ENCODE measurements around the gene SNRNP27. TPM values are rescaled to one million over a fixed set of nuclear protein-coding genes. Genes with fewer than 3 reads are reported as not detected.

The SNRNP27 gene
- total and polyA plus RNA-seq, 5 experiments from 2014 or later: 38.6 to 60.9 (median 50.9) TPM

- no peak overlapping the region for H3K4me3 Mint-ChIP-seq
- H3K27ac Mint-ChIP-seq: peak overlapping the region in 6 of 10 donors; percentile 8 to 84 (median 68)
- ATAC-seq: no peak
- no peak for DNase-seq
- POLR2A ChIA-PET: interaction anchor here (0.5 kb wide), 1 partner anchor 150 kb away, joined by 3 read pairs; no protein-coding TSS in a partner anchor
- no peaks in the 10 kb centered on the region for H3K27me3 Mint-ChIP-seq
- H3K36me3 Mint-ChIP-seq: peaks cover 0 to 51% (median 14%) of the 10 kb centered on the region in 3 donors
- H3K9me3 Mint-ChIP-seq: no peaks in the 10 kb centered on the region
- peaks cover 21 to 45% (median 35%) of the 10 kb centered on the region in 4 donors for H3K4me1 Mint-ChIP-seq
Measured at GRCh38 chr2:69943000-69943842, 49.5 kb downstream of the SNRNP27 start.

DNA sequence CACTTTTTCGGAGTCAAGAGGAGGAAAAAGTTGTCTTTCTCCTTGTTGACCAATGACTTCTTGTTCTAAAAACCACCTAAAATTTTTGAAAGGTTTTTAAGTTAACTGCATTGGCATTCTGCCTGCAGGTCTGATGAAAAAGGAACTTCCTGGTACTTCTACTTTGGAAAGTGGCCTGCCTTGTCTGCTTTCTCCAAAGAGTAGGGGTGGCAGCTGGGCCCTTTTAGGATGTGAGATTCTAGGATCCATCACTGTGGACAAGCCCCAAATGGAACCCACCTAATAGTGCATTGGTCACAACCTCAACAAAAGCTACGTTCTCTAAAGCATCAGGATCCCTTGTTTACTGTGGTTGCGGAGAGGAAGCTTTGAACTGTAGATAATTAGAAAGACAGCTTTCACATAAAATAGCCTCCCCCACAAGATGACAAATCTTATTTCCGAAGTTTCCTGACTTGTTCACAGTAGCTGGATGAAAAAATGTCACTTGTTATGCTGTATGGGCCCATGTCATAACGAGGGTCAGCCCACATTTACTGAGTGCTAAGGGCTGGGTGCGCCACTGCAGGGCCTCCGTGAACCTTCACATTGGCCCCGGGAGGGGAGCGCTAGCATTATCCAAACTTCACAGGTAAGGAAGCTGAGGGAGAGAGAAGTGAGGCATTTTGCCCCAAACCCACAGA is 50.2 kb downstream of the SNRNP27 start:
- Mint-ChIP-seq H3K9me3 (no peaks in the 10 kb centered on the region), H3K27ac (peak overlapping the region in 5 of 10 donors; percentile 11 to 71 (median 46)), H3K36me3 (peaks cover 0 to 44% (median 9%) of the 10 kb centered on the region in 3 donors), H3K4me1 (peaks cover 22 to 47% (median 35%) of the 10 kb centered on the region in 4 donors), H3K4me3 (peak overlapping the region in 1 of 10 donors; percentile 37), H3K27me3 (peaks cover 0 to 1% (median 0%) of the 10 kb centered on the region in 5 donors)
- DNase-seq (no peak), ATAC-seq (no peak)
- POLR2A ChIA-PET: interaction anchor here (0.5 to 2.2 kb wide), 2 partner anchors 127 to 149 kb away, joined by 3 to 6 read pairs; no protein-coding TSS in a partner anchor

DNA sequence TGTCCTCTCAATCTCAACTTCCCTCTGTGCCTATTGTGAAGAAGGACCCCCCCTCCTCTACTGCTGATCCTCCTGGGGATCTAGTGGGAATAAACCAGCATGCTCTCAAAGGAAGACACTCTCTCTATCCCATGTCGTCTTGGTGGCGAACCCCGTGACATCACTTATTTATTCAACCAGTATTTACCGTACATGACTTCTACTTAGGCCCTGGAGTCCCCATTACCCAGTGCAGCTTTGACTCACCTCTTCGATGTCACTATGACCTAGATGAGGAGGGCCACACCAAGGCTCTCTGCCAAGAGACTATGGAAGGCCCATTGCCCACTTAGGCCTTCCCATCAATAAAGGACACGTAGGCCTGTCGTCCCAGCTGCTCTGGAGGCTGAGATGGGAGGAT is 51.0 kb downstream of the SNRNP27 start:
- H3K9me3 Mint-ChIP-seq: no peaks in the 10 kb centered on the region
- DNase-seq (no peak), ATAC-seq (no peak)
- peak overlapping the region in 4 of 10 donors; percentile 1 to 86 (median 42) for H3K27ac Mint-ChIP-seq
- POLR2A ChIA-PET: interaction anchor here (0.6 to 2.5 kb wide), 7 partner anchors 30 to 246 kb away, joined by 3 to 6 read pairs (median 3); partner anchors contain the start of genes C2orf42 and MXD1
- H3K36me3 Mint-ChIP-seq: peaks cover 0 to 36% (median 6%) of the 10 kb centered on the region in 3 donors
- H3K27me3 Mint-ChIP-seq: peaks cover 0 to 3% (median 0%) of the 10 kb centered on the region in 5 donors
- H3K4me1 Mint-ChIP-seq: peaks cover 23 to 48% (median 35%) of the 10 kb centered on the region in 4 donors
- peak overlapping the region in 1 of 10 donors; percentile 1 for H3K4me3 Mint-ChIP-seq

DNA sequence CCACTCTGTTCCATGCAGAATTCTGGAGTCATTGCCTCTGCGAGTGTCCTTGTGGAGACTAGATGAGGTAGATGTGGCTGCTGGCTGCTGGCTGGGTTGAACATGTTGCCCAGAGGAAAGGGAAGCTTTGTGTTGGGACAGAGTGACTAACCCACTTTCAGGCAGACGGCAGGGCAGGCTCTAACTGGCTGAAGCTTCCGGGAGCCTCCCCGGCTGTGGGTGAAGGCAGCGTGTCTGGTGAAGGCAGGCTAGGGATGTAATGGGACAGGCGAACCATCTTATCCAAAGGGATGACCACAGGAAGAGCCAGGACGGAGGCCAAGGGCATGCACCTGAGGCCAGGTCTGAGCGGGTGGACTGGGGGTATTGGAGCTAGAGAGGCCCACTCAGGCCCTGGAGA is 51.7 kb downstream of the SNRNP27 start:
- peaks cover 0 to 29% (median 5%) of the 10 kb centered on the region in 3 donors for H3K36me3 Mint-ChIP-seq
- H3K4me1 Mint-ChIP-seq: peaks cover 23 to 48% (median 35%) of the 10 kb centered on the region in 4 donors
- no peaks in the 10 kb centered on the region for H3K9me3 Mint-ChIP-seq
- POLR2A ChIA-PET: interaction anchor here (0.6 to 2.5 kb wide), 8 partner anchors 9 to 245 kb away, joined by 3 to 6 read pairs (median 3); partner anchors contain the start of genes C2orf42 and MXD1
- peak overlapping the region in 7 of 10 donors; percentile 6 to 68 (median 19) for H3K4me3 Mint-ChIP-seq
- peak overlapping the region in 7 of 10 donors; percentile 44 to 86 (median 81) for H3K27ac Mint-ChIP-seq
- peaks cover 0 to 3% (median 0%) of the 10 kb centered on the region in 5 donors for H3K27me3 Mint-ChIP-seq
- ATAC-seq (no peak), DNase-seq (no peak)

DNA sequence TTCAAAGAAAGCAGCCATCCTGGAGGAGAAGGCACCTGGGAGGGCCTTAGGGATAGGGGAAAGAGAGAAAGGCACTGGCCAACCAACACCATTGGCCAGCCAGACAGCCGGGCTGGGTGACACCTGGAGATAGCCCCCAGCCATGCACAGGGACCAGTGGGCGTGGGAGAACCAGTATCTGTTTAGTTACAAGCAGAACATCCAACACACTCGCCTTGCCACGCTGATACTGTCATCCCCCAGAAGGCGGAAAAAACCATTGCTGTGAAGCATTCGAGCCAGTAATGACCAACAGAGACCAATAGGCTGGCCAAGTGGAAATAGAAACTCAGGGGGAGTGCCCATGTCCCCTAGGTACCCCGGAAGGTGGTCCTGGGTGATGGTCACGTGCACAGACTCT is 52.2 kb downstream of the SNRNP27 start:
- Mint-ChIP-seq H3K27me3 (peaks cover 0 to 3% (median 0%) of the 10 kb centered on the region in 5 donors), H3K27ac (peak overlapping the region in 9 of 10 donors; percentile 44 to 86 (median 81)), H3K36me3 (peaks cover 0 to 25% (median 5%) of the 10 kb centered on the region in 3 donors), H3K9me3 (no peaks in the 10 kb centered on the region), H3K4me3 (peak overlapping the region in 5 of 10 donors; percentile 6 to 68 (median 19)), H3K4me1 (peaks cover 23 to 48% (median 35%) of the 10 kb centered on the region in 4 donors)
- DNase-seq (no peak), ATAC-seq (no peak)
- POLR2A ChIA-PET: interaction anchor here (1.3 to 2.5 kb wide), 5 partner anchors 9 to 178 kb away, joined by 3 to 6 read pairs (median 3); partner anchors contain the start of gene MXD1

DNA sequence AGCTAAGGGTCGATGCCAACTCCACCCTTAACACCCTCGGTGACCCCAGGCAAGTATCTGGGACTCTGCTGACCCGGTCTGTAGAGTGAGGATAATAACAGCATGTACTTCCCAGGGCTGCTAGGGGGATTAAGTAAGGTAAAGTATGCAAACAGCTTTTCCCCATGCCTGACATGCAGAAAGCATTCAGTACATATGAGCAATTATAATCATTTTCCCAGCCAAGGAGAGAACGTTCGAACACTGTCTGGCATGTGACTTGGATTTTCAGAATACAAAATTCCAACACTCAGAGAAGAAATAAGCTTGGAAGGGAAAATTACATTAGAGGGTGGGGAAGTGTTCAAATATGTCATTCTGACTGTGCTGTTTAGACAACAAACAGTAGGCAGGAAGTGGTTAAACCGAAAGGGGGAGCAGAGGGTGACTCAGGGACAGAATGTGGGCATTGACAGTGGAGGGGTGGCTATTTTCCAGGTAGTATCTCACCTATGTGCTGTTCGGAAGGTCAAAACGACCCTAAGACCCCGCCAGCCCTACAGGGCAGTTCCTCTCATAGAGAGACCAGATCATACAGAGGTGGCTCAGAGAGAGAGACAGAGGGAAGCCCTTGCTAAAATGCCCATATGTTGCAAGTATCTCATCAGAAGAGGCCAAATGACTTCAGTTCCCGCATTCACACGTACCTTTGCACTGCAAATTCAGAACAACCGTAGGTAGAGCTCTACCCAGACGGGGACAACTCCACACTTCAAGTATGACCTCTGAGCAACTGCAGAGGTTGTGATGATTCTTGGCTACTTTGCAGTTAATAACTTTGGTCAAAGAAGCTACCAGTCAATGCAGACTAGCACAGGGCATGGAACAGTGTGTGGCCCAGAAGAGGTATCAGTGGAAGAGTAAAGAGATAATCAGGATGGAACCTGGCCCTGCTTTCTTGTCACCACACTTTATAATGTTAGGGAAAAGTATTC is 52.9 kb downstream of the SNRNP27 start:
- Mint-ChIP-seq H3K27ac (peak overlapping the region; percentile 36 to 86 (median 71)), H3K4me3 (peak overlapping the region in 9 of 10 donors; percentile 20 to 68 (median 43)), H3K9me3 (no peaks in the 10 kb centered on the region), H3K4me1 (peaks cover 23 to 48% (median 35%) of the 10 kb centered on the region in 4 donors), H3K27me3 (peaks cover 0 to 3% (median 0%) of the 10 kb centered on the region in 5 donors), H3K36me3 (peaks cover 0 to 18% (median 5%) of the 10 kb centered on the region in 3 donors)
- peak; percentile 89 to 93 for ATAC-seq
- POLR2A ChIA-PET: interaction anchor here (1.3 to 2.5 kb wide), 4 partner anchors 10 to 178 kb away, joined by 3 to 6 read pairs (median 3); partner anchors contain the start of gene MXD1
- peak in 8 of 10 donors; percentile 15 to 63 (median 44) for DNase-seq

- Mint-ChIP-seq H3K27ac (peak overlapping the region in 6 of 10 donors; percentile 6 to 82 (median 63)), H3K4me1 (peaks cover 24 to 48% (median 35%) of the 10 kb centered on the region in 4 donors), H3K9me3 (no peaks in the 10 kb centered on the region), H3K36me3 (peaks cover 0 to 10% (median 0%) of the 10 kb centered on the region in 3 donors), H3K4me3 (peak overlapping the region in 2 of 10 donors; percentile 52 to 66), H3K27me3 (peaks cover 0 to 3% (median 0%) of the 10 kb centered on the region in 5 donors)
- POLR2A ChIA-PET: interaction anchor here (2.5 kb wide), 1 partner anchor 33 kb away, joined by 6 read pairs; the partner anchor contains the start of gene MXD1
- no peak for DNase-seq
- no peak for ATAC-seq
Measured at GRCh38 chr2:69947325-69947931, 53.7 kb downstream of the SNRNP27 start.

DNA sequence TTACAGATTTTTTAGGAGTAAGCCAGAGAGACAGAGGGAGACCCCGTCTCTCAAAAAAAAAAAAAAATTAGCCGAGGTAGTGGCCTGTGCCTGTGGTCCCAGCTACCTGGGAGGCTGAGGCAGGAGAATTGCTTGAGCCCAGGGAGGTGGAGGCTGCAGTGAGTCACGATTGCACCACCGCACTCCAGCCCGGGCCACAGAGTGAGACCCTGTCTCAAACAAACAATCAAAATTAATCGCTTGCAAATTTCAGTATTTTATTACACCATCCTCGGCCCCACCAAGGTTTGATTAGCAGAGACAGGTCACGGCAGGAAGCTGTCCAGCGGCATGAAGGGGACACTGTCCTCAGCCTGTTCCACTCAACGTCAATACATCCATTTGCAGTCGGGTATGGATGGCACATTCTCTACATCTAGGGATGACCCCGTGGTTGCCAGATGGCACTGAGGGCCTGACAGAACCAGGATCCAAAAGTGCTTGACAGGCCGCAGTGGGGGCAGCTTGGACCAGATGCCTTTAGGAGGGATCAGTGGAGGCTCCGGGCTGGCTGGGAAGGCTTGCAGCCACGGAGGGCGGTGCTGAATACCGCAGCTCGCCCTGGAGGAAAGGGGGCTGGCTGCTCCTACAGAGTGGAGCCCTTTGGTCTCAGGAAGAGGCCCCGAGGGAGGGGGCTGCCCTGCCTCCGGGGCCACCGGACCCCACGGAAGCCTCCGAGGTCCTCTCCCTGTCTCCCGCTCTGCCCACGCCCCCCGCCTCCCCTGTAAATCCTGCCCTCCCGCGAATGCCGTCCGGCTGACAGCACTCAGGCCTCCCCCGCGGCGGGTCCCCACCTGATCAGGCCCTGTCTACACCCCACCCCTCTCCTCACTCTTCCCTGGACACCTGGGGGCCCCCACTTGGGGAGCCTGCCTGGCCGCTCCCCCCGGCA is 54.5 kb downstream of the SNRNP27 start:
- no peak for DNase-seq
- peaks cover 0 to 3% (median 0%) of the 10 kb centered on the region in 5 donors for H3K27me3 Mint-ChIP-seq
- H3K27ac Mint-ChIP-seq: peak overlapping the region in 3 of 10 donors; percentile 46 to 69 (median 57)
- peaks cover 0 to 3% (median 0%) of the 10 kb centered on the region in 3 donors for H3K36me3 Mint-ChIP-seq
- ATAC-seq: no peak
- POLR2A ChIA-PET: no interaction called here
- peaks cover 22 to 45% (median 33%) of the 10 kb centered on the region in 4 donors for H3K4me1 Mint-ChIP-seq
- H3K4me3 Mint-ChIP-seq: peak overlapping the region in 1 of 10 donors; percentile 52
- H3K9me3 Mint-ChIP-seq: no peaks in the 10 kb centered on the region

- Mint-ChIP-seq H3K27me3 (peaks cover 0 to 3% (median 0%) of the 10 kb centered on the region in 5 donors), H3K4me3 (no peak overlapping the region), H3K27ac (peak overlapping the region in 1 of 10 donors; percentile 83), H3K36me3 (no peaks in the 10 kb centered on the region), H3K4me1 (peaks cover 22 to 39% (median 31%) of the 10 kb centered on the region in 4 donors), H3K9me3 (no peaks in the 10 kb centered on the region)
- ATAC-seq (no peak), DNase-seq (no peak)
- POLR2A ChIA-PET: no interaction called here
Measured at GRCh38 chr2:69948963-69949645, 55.3 kb downstream of the SNRNP27 start.

Measured in naive thymus-derived CD8-positive, alpha-beta T cell (primary cell).